ENCODE measurements around the gene SIX2.

- no peak for TF ChIP-seq POLR2A (IDR thresholded peaks at IDR 0.05; ENCODE audit: low read depth, low read length)
- no peak for TF ChIP-seq TAF1 (IDR thresholded peaks at IDR 0.05; ENCODE audit: low read depth, low read length)
- TF ChIP-seq POLR2AphosphoS5 (IDR thresholded peaks at IDR 0.05; ENCODE audit: low read depth, low read length), result no peak
- no peak for TF ChIP-seq POU2F2 (IDR thresholded peaks at IDR 0.05; ENCODE audit: low read depth, low read length)
- TF ChIP-seq PAX5 (IDR thresholded peaks at IDR 0.05; ENCODE audit: insufficient read depth, low read length, severe bottlenecking), result no peak
Measured at GRCh38 chr2:44981714-44982108, 27.5 kb downstream of the SIX2 start.
